Measurements from ENCODE around the gene PET117.
"Not testable (repeated sequence)": the region's sequence is repeated elsewhere in the genome, so short reads cannot be mapped to it uniquely, and the experiment has no call there.

The PET117 gene

DNA sequence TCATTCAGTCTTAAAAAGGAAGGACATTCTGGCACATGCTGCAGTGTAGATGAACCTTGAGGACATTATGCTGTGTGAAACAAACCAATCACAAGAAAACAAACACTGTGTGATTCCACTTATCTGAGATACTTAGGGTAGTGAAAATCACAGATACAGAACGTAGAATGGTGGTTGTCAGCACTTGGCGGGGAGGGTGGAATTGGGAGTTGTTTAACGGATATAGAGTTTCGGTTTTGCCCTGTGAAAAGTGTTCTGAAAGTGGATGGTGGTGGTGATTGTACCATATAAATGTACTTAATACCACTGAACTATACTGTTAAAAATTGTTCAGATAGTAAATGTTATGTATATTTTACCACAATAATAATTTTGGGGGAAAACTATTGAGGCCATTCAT lies 18.4 kb downstream of the PET117 start:
- no peak for TF ChIP-seq PAX5 (IDR thresholded peaks at IDR 0.05; ENCODE audit: insufficient read depth, low read length, severe bottlenecking)
- no peak for TF ChIP-seq POU2F2 (IDR thresholded peaks at IDR 0.05; ENCODE audit: low read depth, low read length)
- TF ChIP-seq TAF1 (IDR thresholded peaks at IDR 0.05; ENCODE audit: low read depth, low read length) = no peak
- TF ChIP-seq SPI1 (IDR thresholded peaks at IDR 0.05; ENCODE audit: low read depth, low read length) = no peak
- TF ChIP-seq POLR2AphosphoS5 (IDR thresholded peaks at IDR 0.05; ENCODE audit: low read depth, low read length) = no peak
- no peak for TF ChIP-seq POLR2A (IDR thresholded peaks at IDR 0.05; ENCODE audit: low read depth, low read length)
- DNase-seq (ENCODE audit: insufficient read length, low spot score) (no peak), FAIRE-seq (no peak)

DNA sequence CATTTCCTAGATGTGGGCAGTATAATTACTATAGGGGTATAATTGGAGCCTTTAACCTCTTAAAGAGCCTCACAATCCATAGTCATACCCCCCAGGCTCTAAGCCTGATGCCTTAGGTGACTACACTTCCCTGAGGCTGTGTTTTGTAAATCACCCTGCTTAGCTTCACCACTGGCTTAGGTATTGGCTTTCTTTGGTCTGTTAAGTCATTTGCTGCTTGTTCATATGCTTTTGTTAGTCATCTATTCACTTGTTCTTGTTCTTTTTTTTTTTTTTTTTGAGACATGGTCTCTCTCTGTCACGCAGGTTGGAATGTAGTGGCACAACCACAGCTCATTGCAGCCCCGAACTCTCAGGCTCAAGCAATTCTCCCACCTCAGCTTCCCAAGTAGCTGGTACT lies 26.7 kb downstream of the PET117 start:
- TF ChIP-seq PAX5 (IDR thresholded peaks at IDR 0.05; ENCODE audit: insufficient read depth, low read length, severe bottlenecking) (no peak), POU2F2 (IDR thresholded peaks at IDR 0.05; ENCODE audit: low read depth, low read length) (no peak), TAF1 (IDR thresholded peaks at IDR 0.05; ENCODE audit: low read depth, low read length) (no peak), POLR2AphosphoS5 (IDR thresholded peaks at IDR 0.05; ENCODE audit: low read depth, low read length) (no peak), SPI1 (IDR thresholded peaks at IDR 0.05; ENCODE audit: low read depth, low read length) (no peak), POLR2A (IDR thresholded peaks at IDR 0.05; ENCODE audit: low read depth, low read length) (no peak)
- DNase-seq (ENCODE audit: insufficient read length, low spot score) (no peak), FAIRE-seq (no peak)

DNA sequence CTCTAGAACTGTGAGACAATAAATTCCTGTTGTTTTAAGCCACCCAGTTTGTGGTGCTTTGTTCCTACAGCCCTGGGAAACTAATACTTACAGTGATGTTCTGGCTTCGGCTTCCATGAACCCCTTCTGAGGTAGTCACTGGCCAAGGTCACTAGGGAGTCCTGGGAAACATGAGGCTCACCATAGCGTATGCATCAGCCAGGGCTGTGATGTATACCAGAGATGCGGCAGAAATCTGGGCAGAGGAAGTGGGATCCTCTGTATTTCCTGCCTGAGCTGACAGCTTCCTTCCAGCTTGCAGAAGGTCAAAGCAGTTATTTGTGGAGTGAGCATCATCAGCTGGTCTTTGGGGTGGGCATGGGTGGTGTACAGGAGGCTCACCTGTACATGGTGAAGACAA lies 27.9 kb downstream of the PET117 start:
- no peak for DNase-seq (ENCODE audit: insufficient read length, low spot score)
- FAIRE-seq = no peak
- TF ChIP-seq POU2F2 (IDR thresholded peaks at IDR 0.05; ENCODE audit: low read depth, low read length) (no peak), POLR2AphosphoS5 (IDR thresholded peaks at IDR 0.05; ENCODE audit: low read depth, low read length) (no peak), POLR2A (IDR thresholded peaks at IDR 0.05; ENCODE audit: low read depth, low read length) (no peak), PAX5 (IDR thresholded peaks at IDR 0.05; ENCODE audit: insufficient read depth, low read length, severe bottlenecking) (no peak), TAF1 (IDR thresholded peaks at IDR 0.05; ENCODE audit: low read depth, low read length) (no peak), SPI1 (IDR thresholded peaks at IDR 0.05; ENCODE audit: low read depth, low read length) (no peak)

DNA sequence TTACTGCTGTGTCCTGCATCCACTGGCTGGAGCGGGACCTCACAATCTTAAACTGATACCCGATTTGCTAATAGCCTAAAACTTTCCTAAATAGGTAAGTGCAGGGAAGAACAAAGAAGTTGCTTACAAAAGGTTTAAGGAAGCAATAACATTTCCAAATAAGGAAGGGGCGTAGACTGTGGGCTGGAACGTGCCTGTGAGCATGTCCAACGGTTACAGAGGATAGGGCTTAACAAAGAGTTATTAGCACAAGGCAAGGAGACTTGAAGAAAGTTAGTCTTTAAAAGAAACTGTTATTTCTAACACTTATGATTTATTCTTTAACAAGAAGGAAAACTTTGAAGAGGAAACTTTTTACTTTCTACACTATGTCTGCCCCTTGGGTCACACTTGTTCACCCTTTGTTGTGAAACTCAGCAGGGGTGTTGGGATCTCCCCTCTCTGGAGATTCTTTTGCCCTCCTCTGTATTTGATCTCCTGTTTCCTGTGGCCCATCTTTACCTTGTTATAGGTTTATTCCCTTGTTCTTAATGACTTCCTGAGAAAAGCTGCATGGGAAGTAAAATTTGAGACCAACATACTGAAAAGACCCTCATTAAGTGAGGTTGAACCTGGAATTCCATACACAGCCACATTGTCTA lies 28.7 kb downstream of the PET117 start:
- FAIRE-seq (no peak), DNase-seq (ENCODE audit: insufficient read length, low spot score) (no peak)
- no peak for TF ChIP-seq TAF1 (IDR thresholded peaks at IDR 0.05; ENCODE audit: low read depth, low read length)
- no peak for TF ChIP-seq PAX5 (IDR thresholded peaks at IDR 0.05; ENCODE audit: insufficient read depth, low read length, severe bottlenecking)
- no peak for TF ChIP-seq SPI1 (IDR thresholded peaks at IDR 0.05; ENCODE audit: low read depth, low read length)
- TF ChIP-seq POLR2A (IDR thresholded peaks at IDR 0.05; ENCODE audit: low read depth, low read length) = no peak
- TF ChIP-seq POU2F2 (IDR thresholded peaks at IDR 0.05; ENCODE audit: low read depth, low read length) = no peak
- no peak for TF ChIP-seq POLR2AphosphoS5 (IDR thresholded peaks at IDR 0.05; ENCODE audit: low read depth, low read length)

DNA sequence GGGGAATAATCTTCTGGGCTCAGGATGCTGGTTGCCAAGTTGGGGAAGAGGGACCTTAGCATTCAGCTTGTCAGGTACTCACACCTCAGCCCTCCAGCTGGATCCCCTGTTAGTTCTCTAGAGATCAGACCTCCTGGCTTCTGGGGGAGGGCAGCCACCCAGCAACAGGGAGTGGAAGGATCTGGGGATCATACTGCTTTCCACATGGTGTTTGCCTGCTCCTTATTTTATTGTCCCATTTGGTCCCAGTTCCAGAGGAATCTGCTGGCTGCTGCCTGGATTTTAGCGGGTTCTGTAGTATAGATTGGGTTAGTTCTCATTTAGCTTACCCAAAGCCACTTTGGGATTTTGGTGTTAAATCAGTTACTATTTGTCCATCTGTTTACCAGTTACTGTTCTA lies 29.3 kb downstream of the PET117 start:
- no peak for DNase-seq (ENCODE audit: insufficient read length, low spot score)
- FAIRE-seq = no peak
- TF ChIP-seq SPI1 (IDR thresholded peaks at IDR 0.05; ENCODE audit: low read depth, low read length) = no peak

DNA sequence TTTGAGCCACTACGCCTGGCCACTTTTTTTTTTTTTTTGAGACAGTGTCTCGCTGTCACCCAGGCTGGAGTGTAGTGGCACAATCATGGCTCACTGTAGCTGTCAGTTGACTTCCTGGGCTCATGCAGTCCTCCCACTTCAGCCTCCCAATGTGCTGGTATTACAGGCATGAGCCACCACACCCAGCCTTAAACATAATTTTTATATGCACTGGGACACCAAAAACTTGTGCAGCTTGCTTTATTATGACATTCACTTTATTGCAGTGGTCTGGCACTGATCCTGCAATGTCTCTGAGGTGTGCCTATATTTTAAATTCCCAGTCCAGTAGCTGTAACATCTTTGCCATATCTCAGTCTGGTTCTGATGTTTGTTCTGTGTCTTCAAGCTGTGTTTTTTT lies 34.7 kb downstream of the PET117 start:
- FAIRE-seq (no peak), DNase-seq (ENCODE audit: insufficient read length, low spot score) (no peak)
- TF ChIP-seq TAF1 (IDR thresholded peaks at IDR 0.05; ENCODE audit: low read depth, low read length) = no peak
- TF ChIP-seq POLR2A (IDR thresholded peaks at IDR 0.05; ENCODE audit: low read depth, low read length) = no peak
- no peak for TF ChIP-seq POLR2AphosphoS5 (IDR thresholded peaks at IDR 0.05; ENCODE audit: low read depth, low read length)
- no peak for TF ChIP-seq POU2F2 (IDR thresholded peaks at IDR 0.05; ENCODE audit: low read depth, low read length)
- no peak for TF ChIP-seq SPI1 (IDR thresholded peaks at IDR 0.05; ENCODE audit: low read depth, low read length)
- TF ChIP-seq PAX5 (IDR thresholded peaks at IDR 0.05; ENCODE audit: insufficient read depth, low read length, severe bottlenecking) = no peak

DNA sequence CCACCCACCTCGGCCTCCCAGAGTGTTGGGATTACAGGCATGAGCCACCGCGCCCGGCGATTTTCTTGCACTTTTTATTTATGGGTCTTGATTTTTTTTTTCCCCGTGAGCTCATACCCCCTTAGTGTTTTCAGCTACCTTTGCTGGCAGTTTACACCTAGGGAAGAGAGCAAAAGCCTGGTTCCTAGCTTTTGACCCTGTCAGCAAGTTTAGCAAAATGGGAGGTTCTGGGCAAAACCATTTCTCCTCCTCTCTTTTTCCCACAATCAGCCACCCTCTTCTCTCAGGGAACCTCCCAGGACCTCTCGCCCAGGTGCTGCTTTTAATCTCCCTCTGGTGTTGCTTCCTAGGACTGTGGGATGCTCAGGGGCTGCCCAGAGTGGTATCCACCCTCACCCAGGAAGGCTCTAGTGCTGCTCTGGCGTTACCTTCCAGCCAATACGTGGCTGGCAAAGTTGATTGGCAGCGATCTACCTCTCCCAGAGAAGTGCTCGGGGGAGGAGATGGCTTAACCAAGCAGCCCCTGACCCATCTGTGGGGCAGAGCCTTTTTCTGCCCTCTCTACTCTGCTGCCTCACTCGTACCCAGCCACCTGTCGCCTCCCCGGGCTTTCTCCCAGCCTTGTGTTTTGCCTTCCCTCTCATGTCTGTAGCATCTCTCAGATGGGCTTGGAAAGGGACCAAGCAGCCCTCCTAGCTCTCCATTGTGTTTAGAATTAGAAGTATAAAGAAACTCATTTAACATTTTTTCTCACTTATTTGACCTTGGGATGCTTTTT lies 37.4 kb downstream of the PET117 start:
- FAIRE-seq = no peak
- TF ChIP-seq POLR2A (IDR thresholded peaks at IDR 0.05; ENCODE audit: low read depth, low read length) (no peak), POU2F2 (IDR thresholded peaks at IDR 0.05; ENCODE audit: low read depth, low read length) (no peak), SPI1 (IDR thresholded peaks at IDR 0.05; ENCODE audit: low read depth, low read length) (no peak), TAF1 (IDR thresholded peaks at IDR 0.05; ENCODE audit: low read depth, low read length) (no peak), POLR2AphosphoS5 (IDR thresholded peaks at IDR 0.05; ENCODE audit: low read depth, low read length) (no peak)

DNA sequence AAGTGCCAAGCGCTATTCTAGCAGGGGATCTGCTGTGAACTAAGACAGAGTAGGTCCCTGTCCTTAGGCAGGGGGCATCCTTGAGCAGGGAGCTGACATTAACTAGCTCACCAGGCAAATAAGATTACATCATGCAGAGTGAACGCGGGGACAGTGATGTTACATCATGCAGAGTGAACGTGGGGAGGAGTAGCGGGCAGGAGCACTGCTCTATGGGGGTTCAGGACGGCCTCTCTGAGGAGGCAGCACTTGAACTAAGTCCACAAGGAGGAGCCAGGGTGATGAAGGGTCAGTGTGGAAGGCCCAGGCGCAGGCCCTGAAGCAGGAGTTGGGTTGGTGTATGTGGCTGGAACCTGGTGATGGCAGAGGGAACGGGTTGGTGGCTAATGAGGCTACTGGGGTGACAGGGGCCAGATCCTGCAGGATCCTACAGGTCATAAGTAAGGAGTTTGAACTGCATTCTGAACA lies 38.7 kb downstream of the PET117 start:
- no peak for DNase-seq (ENCODE audit: insufficient read length, low spot score)
- TF ChIP-seq PAX5 (IDR thresholded peaks at IDR 0.05; ENCODE audit: insufficient read depth, low read length, severe bottlenecking) (no peak), TAF1 (IDR thresholded peaks at IDR 0.05; ENCODE audit: low read depth, low read length) (no peak)
- no peak for FAIRE-seq

More for the DNA sequence above, 37.4 kb downstream of the PET117 start:
- DNase-seq (ENCODE audit: insufficient read length, low spot score) = no peak

DNA sequence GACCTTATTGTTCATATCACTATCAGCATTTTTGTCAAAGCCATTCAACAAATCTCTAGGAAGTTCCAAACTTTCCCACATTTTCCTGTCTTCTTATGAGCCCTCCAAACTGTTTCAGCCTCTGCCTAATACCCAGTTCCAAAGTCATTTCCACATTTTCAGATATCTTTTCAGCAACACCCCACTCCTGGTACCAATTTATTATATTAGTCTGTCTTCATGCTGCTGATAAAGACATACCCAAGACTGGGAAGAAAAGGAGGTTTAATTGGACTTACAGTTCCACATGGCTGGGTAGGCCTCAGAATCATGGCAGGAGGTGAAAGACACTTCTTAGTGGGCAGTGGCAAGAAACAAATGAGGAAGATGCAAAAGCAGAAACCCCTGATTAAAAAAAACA lies 42.7 kb downstream of the PET117 start:
- FAIRE-seq; DNase-seq (ENCODE audit: insufficient read length, low spot score): not testable (repeated sequence)

DNA sequence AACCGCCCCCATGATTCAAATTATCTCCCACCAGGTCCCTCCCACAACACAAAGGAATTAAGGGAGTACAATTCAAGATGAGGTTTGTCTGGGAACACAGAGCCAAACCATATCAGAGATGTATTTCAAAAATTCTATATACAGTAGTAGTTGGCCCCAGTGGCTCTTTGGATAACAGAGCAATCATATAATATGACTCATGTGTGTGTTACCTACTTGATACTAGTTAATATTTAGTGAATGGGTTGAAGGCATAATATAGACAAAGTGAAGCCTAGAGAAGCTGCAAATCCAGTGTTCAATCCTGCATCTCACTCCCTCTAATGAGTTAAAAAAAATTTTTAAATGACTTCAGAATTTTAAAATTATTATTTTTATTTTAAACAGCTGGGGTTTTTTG lies 43.2 kb downstream of the PET117 start:
- TF ChIP-seq PAX5 (IDR thresholded peaks at IDR 0.05; ENCODE audit: insufficient read depth, low read length, severe bottlenecking) = no peak
- no peak for TF ChIP-seq POU2F2 (IDR thresholded peaks at IDR 0.05; ENCODE audit: low read depth, low read length)
- TF ChIP-seq TAF1 (IDR thresholded peaks at IDR 0.05; ENCODE audit: low read depth, low read length) = no peak
- TF ChIP-seq POLR2AphosphoS5 (IDR thresholded peaks at IDR 0.05; ENCODE audit: low read depth, low read length) = no peak
- TF ChIP-seq SPI1 (IDR thresholded peaks at IDR 0.05; ENCODE audit: low read depth, low read length) = no peak
- TF ChIP-seq POLR2A (IDR thresholded peaks at IDR 0.05; ENCODE audit: low read depth, low read length) = no peak
- DNase-seq (ENCODE audit: insufficient read length, low spot score) (no peak), FAIRE-seq (no peak)

All from GM12891 (cell line).